CD4-positive, alpha-beta T cell (primary cell): ENCODE measurements around the gene MTMR2. TPM values are rescaled to one million over a fixed set of nuclear protein-coding genes. Genes with fewer than 3 reads are reported as not detected.

Experiments used
- ATAC-seq: fragments of 200-7000 bp; cut with Tn5 transposase; one replicate; pipeline ENCODE4 v1.10.0; 2022; ENCODE audit warnings: mild to moderate bottlenecking; ENCODE audit not compliant: poor library complexity
- CTCF ChIA-PET: fragments of 350-600 bp; sonication (Branson Sonifier 250); formaldehyde crosslinking; loops from one replicate; lab custom pipeline; 2021; ENCODE audit warnings: antibody characterized with exemption, inconsistent platforms; lab: Charles Lee
- POLR2A ChIA-PET: fragments of 350-600 bp; sonication (Branson Sonifier 250); formaldehyde crosslinking; loops from one replicate; lab custom pipeline; 2021; ENCODE audit warnings: antibody characterized with exemption, inconsistent platforms; lab: Charles Lee
- DNase-seq, 14 experiments: peaks; one replicate each; pipeline ENCODE4 v3.0.0-alpha.2; 2013 to 2020; ENCODE audit warnings: mixed read lengths in 2 of 14
- H3K27ac ChIP-seq, 2 donors: one replicate each; pipeline versions ENCODE4 v1.5.1 to v1.7.0; 2013; ENCODE audit warnings: low read length in 2 of 2, low read depth in 1 of 2, mild to moderate bottlenecking in 1 of 2
- H3K27me3 ChIP-seq, 2 experiments: 1 replicate in 1 of 2; 2 replicates in 1 of 2; pipeline versions ENCODE4 v1.6.1 to v1.7.0; 2013; ENCODE audit warnings: low read length in 2 of 2, control low read depth in 1 of 2, mild to moderate bottlenecking in 1 of 2, moderate library complexity in 1 of 2; ENCODE audit not compliant: insufficient read depth in 2 of 2, control insufficient read depth in 1 of 2
- H3K36me3 ChIP-seq: one replicate; pipeline ENCODE4 v1.6.1; 2013; ENCODE audit warnings: low read length, control low read depth; ENCODE audit not compliant: insufficient read depth
- H3K4me1 ChIP-seq: one replicate; pipeline ENCODE4 v1.6.1; 2013; ENCODE audit warnings: low read length, control low read depth; ENCODE audit not compliant: insufficient read depth
- H3K4me3 ChIP-seq: one replicate; pipeline ENCODE4 v1.5.1; 2013; ENCODE audit warnings: mild to moderate bottlenecking, low read length, moderate library complexity
- H3K9me3 ChIP-seq, 2 experiments: 1 replicate in 1 of 2; 2 replicates in 1 of 2; pipeline versions ENCODE4 v1.6.1 to v1.7.0; 2013; ENCODE audit warnings: low read length in 2 of 2, mild to moderate bottlenecking in 2 of 2, control low read depth in 1 of 2, moderate library complexity in 1 of 2; ENCODE audit not compliant: control insufficient read depth in 1 of 2, insufficient read depth in 1 of 2
- H3K27ac Mint-ChIP-seq: one replicate; pipeline ENCODE4 v1.8.0; 2020; ENCODE audit warnings: mixed read lengths
- H3K27me3 Mint-ChIP-seq: one replicate; pipeline ENCODE4 v1.8.0; 2021; ENCODE audit warnings: mixed read lengths
- H3K36me3 Mint-ChIP-seq: one replicate; pipeline ENCODE4 v1.8.0; 2021; ENCODE audit warnings: low read depth, mixed read lengths
- H3K4me1 Mint-ChIP-seq: one replicate; pipeline ENCODE4 v1.8.0; 2021; ENCODE audit warnings: low read depth, mixed read lengths
- H3K4me3 Mint-ChIP-seq: one replicate; pipeline ENCODE4 v1.8.0; 2020; ENCODE audit warnings: mild to moderate bottlenecking, mixed read lengths
- H3K9me3 Mint-ChIP-seq: one replicate; pipeline ENCODE4 v1.8.0; 2020; ENCODE audit warnings: mixed read lengths
- CTCF ChIP-seq: fragments of 200-600 bp; IDR thresholded peaks from one replicate; pipeline ENCODE4 v1.8.0; 2022; ENCODE audit warnings: antibody characterized with exemption, mild to moderate bottlenecking
- intact Hi-C, 2 experiments: fragments of 100-400 bp; cut with DNase I in 1 of 2; cut with micrococcal nuclease in 1 of 2; formaldehyde crosslinking; loops; one replicate each; pipeline versions ENCODE4 v1.15.1 to v1.9.0; 2023 to 2025; cut with DNase I, micrococcal nuclease
- total RNA-seq, 174 experiments: library from RNA in 2 of 174; stranded (reverse) in 2 of 174; gene quantifications; one replicate each; pipeline ENCODE4 v1.2.3 and lab custom pipeline; 2021 to 2026

The MTMR2 gene
- total RNA-seq, 2 experiments from 2014 or later: 6.6 to 6.9 TPM

GRCh38 chr11:95829580-95830259 is 94.2 kb downstream of the MTMR2 start:
- no peak for TF ChIP-seq CTCF
- Mint-ChIP-seq H3K4me3 (no peak overlapping the region), H3K36me3 (peaks cover 77% of the 10 kb centered on the region), H3K27me3 (no peaks in the 10 kb centered on the region), H3K27ac (peak overlapping the region; percentile 1), H3K4me1 (no peaks in the 10 kb centered on the region), H3K9me3 (no peaks in the 10 kb centered on the region)
- H3K27ac ChIP-seq: no peak overlapping the region
- H3K4me3 ChIP-seq: no peak overlapping the region
- no peaks in the 10 kb centered on the region for H3K27me3 ChIP-seq
- no peaks in the 10 kb centered on the region for H3K9me3 ChIP-seq
- ChIA-PET POLR2A (no interaction called here), CTCF (no interaction called here)
- no peak for DNase-seq
- H3K4me1 ChIP-seq: no peaks in the 10 kb centered on the region
- peaks cover 50% of the 10 kb centered on the region for H3K36me3 ChIP-seq
- intact Hi-C loops: no loop called here
- ATAC-seq: no peak

DNA sequence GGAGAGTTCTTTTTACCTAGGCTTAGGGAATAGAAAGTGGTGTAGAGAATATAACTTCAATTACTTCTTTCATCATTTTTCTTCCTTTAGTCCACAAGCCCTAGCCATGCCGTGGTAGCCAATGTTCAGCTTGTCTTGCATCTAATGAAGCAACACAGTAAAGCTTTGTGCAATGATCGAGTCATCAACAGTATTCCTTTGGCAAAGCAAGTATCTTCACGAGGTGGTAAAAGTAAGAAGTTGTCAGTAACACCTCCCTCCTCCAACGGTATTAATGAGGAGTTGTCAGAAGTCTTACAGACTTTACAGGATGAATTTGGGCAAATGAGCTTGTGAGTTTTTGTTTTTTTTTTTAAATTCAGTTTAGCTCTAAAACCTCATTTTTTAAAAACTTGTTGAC is 96.2 kb downstream of the MTMR2 start:
- POLR2A ChIA-PET: no interaction called here
- peaks cover 41% of the 10 kb centered on the region for H3K36me3 ChIP-seq

DNA sequence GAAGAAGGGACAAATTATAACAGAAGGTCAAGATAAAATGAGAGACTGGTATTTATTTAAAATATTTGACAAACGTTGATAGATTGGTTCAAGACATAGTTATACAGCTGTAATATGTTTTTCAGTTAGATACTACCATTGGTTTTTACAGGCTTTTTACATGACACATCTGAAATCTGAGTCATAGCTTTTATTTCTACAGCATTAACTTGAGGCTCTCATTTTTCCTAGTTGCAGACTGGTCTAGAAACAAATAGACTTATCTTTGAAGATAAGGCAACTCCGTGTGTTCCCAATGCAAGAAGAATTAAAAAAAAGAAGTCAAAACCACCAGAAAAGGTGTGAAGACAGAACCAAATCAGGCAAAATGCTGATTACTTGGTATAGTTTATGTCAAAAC is 102.3 kb downstream of the MTMR2 start:
- Histone ChIP-seq H3K4me1 (no peaks in the 10 kb centered on the region), H3K27me3 (no peaks in the 10 kb centered on the region), H3K4me3 (no peak overlapping the region), H3K27ac (no peak overlapping the region), H3K36me3 (peaks cover 38% of the 10 kb centered on the region), H3K9me3 (no peaks in the 10 kb centered on the region)
- H3K36me3 Mint-ChIP-seq: peaks cover 78% of the 10 kb centered on the region
- no peaks in the 10 kb centered on the region for H3K27me3 Mint-ChIP-seq
- H3K9me3 Mint-ChIP-seq: no peaks in the 10 kb centered on the region
- ATAC-seq: no peak
- POLR2A ChIA-PET: no interaction called here
- intact Hi-C loops: no loop called here
- no peaks in the 10 kb centered on the region for H3K4me1 Mint-ChIP-seq
- CTCF ChIA-PET: no interaction called here
- H3K4me3 Mint-ChIP-seq: no peak overlapping the region
- no peak overlapping the region for H3K27ac Mint-ChIP-seq
- DNase-seq: no peak
- TF ChIP-seq CTCF: no peak

More for the DNA sequence above, 96.2 kb downstream of the MTMR2 start:
- no peak overlapping the region for H3K4me3 ChIP-seq
- Mint-ChIP-seq H3K9me3 (no peaks in the 10 kb centered on the region), H3K4me3 (no peak overlapping the region), H3K27ac (no peak overlapping the region), H3K27me3 (no peaks in the 10 kb centered on the region), H3K36me3 (peaks cover 75% of the 10 kb centered on the region), H3K4me1 (no peaks in the 10 kb centered on the region)
- ATAC-seq (no peak), DNase-seq (no peak)
- no peaks in the 10 kb centered on the region for H3K9me3 ChIP-seq
- CTCF ChIA-PET: no interaction called here
- intact Hi-C loops: no loop called here
- H3K4me1 ChIP-seq: no peaks in the 10 kb centered on the region
- TF ChIP-seq CTCF: no peak
- no peak overlapping the region for H3K27ac ChIP-seq
- no peaks in the 10 kb centered on the region for H3K27me3 ChIP-seq
